GM19438 (cell line): ENCODE results near the gene TBC1D10B.

ENCODE experiments used
- ATAC-seq: cut with Tn5 transposase; IDR thresholded peaks from one replicate; pipeline ENCODE4 v1.9.1; 2021; ENCODE audit warnings: low read depth; ENCODE audit not compliant: unreplicated experiment

TBC1D10B gene

DNA sequence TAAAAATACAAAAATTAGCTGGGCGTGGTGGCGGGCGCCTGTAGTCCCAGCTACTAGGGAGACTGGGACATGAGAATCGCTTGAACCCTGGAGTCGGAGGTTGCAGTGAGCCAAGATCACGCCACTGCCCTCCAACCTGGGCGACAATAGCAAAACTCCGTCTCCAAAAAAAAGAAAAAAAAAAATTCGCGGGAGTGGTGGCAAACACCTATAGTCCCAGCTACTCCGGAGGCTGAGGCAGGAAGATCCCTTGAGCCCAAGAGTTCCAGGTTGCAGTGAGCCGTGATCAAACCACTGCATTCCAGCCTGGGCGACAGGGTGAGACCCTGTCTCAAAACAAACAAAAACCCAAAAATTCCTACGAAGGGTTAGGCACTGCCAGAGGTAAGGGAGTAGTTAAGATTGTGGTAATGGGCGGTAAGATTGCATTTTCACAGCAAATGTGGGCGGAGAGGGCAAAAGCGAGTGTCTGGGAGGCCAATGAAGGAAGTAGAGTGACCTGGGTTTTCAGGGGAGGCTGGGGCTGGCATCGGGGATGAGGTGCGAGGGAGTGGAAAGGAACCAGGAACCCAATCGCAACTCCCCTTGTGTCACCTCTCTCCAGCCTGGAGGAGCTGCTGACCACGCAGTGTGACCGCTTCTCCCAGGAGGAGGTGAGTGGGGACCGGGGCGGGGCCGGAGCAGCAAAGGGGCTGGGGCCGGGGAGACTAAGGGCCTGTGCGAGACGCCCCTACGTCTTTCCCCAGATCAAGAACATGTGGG is 6.9 kb upstream of the TBC1D10B start:
- ATAC-seq = no peak

DNA sequence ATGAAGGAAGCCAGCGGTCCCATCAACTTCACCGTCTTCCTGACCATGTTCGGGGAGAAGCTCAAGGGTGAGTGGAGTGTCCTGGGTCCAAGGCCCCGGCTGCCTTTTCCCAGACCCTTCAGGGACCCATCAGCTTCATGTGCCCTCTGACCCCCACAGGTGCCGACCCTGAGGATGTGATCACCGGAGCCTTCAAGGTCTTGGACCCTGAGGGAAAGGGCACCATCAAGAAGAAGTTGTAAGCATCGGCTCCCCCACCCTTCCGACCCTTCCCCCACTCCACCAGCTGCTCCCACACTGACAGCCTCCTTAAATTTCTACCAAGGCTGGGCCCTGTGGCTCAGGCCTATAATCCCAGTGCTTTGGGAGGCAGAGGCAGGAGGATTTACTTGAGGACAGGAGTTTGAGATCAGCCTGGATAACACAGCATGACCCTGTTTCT is 6.2 kb upstream of the TBC1D10B start:
- no peak for ATAC-seq

DNA sequence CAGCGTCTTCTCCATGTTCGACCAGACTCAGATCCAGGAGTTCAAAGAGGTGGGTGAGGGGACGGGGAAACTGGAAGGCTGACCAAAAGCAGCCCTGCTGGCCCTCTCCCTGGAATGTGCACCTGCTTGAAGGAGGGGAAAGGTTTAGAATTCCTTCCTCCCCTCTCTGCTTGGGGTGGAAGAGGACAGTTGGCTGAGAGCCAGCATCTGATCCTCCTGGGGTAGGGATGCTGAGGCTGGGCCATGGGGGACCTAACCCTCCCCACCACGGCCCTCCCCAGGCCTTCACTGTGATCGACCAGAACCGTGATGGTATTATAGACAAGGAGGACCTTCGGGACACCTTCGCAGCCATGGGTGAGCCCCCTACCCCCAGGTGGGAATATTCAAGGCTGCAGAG is 5.6 kb upstream of the TBC1D10B start:
- ATAC-seq = no peak

DNA sequence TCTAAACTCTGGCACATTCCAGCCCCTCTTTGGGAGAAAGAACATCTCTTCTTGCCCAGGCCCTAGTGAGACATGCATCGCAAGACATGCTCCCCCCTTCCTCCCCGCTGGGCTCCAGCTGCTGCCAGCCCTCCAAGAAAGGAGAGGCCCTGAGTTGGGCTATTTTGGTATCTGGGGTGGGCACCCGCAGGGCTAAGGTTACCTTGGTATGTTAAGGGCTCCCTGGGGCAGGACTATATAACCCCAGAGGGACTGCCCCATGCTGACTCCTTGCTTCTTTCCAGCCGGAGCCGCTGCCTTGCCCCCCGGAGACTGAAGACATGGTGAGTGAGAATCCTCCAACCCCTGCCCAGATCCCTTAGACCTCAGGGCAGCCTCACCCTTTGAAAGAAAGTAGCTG is 4.2 kb upstream of the TBC1D10B start, which contains the start of gene MYL11:
Gene MYL11 (plus strand): TSS at position 265 of the 400 bp plus-strand sequence. CDS start 56 bp downstream, at position 321.
- no peak for ATAC-seq

DNA sequence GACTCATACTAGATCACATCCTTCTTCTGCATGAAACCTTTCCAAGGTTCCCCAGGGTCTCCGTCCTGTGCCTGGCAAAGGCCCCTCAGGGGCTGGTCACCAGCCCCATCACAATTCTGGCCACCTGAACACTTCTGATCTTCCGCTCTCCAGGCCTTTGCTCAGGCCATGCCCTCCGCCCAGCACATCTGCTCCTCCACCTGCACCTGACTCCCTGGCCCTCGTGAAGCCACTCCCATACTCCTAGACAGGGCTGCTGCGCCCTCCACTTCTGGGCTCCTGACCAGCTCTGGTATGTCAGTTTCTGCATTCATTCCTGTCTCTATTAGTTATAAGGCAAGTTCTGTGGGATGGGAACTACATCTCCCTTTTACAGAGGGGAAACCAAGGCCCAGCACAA is 2.4 kb upstream of the TBC1D10B start:
- ATAC-seq = no peak

DNA sequence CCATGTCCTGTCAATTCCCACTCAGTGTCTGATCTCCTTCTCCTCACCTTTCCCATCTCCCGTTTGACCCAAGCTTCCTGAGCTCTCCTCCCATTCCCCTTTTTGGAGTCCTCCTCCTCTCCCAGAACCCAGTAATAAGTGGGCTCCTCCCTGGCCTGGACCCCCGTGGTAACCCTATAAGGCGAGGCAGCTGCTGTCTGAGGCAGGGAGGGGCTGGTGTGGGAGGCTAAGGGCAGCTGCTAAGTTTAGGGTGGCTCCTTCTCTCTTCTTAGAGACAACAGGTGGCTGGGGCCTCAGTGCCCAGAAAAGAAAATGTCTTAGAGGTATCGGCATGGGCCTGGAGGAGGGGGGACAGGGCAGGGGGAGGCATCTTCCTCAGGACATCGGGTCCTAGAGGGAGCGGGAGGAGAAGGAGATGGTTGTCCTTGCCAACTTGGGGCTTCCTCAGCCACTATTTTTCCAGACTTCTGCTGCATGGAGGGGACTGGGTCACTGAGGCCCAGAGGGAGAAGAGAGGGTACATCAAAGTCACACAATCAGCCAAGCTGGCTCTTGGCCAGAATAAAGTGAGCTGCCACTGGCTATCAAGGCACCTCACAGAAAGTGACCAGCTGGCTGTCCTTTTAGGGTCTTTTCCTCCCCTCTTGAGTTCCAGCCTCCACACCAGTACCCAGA is 1.9 kb upstream of the TBC1D10B start:
- ATAC-seq = no peak

DNA sequence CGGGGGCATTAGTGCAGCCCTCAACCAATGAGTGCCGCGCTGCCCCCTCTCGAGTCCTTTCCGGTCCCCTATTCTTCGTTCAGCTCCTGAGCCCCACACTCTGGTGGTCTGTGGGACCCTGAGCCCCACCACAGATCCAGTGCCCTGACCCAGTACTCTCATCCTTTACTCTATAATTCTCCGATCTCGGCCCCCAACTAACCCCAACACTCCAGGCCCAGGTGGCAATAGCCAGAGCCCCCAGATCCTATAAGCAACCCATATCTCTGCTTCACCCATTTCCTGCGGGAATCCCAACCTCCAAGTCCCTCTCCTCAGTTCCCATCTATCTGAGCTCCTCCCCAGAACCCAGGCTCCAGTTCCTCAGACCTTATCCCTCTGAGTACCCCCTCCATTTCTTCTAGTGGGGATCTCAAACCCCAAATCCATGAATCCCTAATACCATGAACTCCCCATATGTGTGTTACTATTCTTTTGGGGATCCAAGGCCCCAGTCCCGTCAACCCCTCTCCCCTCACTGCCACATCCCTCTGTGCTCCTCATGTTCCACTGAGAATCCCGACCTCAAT is 1.0 kb upstream of the TBC1D10B start:
- no peak for ATAC-seq

DNA sequence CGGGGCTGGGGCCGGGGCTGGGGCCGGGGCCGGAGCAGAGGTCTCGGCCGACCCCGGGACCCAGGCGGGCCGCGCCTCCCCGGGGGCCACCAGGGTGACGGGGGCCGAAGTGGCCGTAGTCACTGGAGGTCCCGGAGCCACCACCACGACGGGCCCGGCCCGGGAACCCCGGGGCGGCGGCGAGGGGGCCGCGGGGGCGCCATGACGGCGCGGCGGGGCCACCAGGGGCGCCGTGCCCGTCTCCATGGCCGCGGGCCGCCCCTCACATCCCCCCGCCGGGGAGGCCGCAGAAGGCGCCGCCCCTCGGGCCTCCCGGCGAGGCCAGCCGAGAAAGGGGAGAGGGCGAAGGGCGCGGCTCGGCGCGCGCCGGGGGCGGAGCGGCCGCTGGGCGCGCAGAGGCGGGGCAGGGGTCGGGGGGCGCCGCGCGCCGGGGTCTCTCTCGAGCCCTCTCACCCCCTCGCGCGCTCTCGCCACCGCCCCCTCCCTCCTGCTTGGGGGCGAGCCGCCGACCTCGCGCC is 297 bp downstream of the TBC1D10B start:
- peak; percentile 1 for ATAC-seq

DNA sequence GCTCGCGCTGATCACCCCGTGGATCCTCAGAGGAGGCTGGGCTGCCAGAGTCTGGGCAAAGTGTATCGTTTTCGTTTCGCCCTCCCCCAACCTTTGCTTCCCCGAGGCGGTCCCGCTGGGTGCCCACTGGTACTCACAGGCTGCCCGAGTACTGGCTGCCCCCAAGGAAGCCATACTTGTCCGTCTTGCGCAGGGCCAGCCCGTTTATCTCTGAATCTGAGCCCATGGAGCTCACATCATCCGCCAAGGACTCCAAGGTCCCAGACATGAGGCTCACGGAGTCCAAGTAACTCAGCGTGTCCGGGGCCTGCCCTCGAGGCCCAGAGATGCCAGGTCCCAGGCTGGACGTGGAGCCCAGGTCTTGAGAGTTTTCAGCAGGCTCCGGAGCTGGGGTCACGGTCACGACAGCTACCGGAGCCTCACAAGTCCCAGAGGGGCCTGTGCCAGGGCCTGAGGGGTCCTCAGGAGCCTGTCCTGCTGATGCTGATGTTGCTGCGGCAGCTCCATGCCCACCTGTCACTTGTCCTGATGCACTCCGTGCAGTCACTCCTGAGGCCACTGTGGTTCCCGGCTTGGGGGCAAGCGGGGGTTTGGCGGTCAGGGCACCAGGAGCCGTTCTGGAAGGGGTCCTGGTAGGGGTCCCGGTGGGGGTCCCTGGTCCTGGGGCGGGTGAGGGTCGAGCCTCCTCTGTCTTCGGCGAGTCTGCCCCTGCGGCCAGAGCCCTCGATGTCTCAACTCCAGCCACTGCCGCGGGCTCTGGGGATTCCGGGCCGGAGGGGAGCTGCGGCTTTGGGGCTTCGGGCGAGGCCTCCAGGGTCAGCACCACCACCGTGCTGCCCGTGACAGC is 980 bp downstream of the TBC1D10B start:
- ATAC-seq = no peak

DNA sequence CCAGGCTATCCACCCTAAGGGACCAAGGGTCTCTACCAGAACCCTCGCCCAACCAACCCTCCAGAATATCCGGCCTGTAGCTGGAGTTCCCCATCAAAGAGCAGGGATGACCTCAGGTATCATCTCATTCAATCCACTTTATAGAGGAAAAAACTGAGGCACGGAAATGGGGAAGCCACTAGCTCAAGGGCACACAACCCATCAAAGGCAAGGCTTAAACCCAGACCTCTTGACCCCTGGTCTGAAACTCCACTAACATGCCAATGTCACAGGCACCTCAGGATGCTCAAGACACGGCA is 1.6 kb downstream of the TBC1D10B start:
- ATAC-seq = no peak

DNA sequence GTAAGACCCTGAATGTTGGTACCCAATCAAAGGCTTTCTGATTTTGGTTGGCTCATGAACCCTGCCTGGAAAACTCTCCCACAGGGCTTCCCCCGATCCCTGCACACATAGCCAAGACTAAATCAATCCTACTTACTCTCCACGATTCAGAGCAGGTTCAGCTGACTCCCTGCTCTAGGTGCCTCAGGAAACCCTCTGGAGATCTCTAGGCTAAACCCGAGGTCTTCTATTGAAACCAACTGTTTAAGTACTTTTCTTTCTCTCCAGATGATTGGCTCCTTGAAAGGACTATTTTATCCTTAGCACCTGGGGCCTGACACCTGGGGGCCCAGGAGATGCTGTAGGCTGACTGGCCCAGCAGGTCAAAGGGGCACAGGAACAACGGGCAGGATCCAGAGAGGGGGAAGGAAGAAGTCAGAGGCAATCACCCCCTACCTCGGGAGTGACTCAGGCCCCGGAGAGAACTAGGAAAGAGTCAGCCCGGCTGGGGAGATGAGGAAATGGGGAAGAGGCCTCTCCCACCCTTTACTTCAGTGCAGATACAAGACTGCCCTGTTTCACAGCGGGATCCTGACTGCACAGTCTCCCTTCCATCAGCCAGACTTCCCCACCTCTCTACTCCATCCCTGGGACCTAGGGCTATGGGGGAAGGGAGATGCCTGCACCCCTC is 2.0 kb downstream of the TBC1D10B start:
- no peak for ATAC-seq

DNA sequence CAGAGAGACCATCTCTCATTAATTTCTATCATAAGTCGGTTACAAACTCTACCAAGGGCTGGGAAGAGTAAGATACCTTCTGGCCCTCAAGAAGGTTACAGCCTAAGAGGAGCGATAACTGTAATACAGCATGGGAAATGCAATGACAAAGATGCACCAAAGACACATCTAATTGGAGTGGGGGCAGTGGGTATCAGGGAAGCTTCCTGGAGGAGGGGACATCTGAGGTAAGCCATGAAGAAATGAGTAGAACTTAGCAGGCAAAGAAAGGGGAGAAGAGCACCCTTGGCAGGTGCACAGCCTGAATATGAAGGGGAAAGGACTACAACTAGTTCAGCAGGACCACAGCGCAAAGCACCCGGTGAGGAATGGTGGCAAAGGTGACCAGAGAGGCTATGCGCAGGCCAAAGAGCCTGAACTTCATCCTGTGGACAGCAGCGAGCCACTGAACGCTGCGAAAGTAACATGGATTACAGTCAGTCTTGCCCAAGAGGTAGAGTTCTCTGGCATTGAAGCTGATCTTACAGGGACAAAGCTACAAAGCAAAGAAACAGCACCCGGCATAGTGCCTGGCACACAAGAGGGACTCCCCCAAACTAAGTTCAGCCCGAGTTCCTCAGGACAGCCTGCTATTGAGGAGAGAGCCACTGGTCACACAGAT is 2.8 kb downstream of the TBC1D10B start:
- no peak for ATAC-seq

DNA sequence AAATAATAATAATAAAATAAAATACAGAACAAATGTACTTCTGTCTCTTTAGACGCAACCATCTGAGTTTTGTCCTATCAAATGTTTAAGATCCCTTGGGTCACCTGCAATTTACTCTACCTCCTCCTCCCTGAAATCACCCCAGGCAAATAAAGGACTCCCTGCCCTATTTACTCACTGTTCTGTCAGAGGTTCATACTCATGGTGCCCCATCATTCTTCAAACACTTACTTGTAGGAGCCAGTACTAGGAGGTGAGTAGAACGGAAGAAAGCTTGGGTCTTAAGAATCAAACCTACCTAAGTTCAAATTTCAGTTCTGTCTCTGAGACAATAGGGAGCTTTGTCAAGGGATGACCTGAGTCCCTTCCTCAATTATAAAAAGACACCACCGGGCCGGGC is 3.8 kb downstream of the TBC1D10B start:
- ATAC-seq = no peak

DNA sequence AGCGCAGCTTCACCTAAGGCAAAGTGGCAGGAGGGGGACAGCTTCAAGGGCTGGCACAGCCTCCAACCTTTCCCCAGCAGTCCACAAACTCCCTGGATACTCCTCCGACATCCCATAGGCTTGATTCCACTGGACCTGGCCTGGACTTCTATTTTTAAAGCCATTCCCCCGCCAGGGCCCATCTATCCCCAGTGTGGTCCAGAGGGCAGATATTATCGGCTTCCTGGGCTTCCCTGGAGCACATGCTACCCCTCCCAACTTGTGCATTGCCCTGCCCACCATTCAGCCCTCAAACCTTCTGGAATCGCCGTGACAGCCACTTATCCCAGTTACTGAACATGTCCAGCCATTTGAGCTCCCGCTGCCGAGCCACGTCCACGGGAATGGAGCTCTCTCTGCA is 5.1 kb downstream of the TBC1D10B start:
- ATAC-seq = no peak

DNA sequence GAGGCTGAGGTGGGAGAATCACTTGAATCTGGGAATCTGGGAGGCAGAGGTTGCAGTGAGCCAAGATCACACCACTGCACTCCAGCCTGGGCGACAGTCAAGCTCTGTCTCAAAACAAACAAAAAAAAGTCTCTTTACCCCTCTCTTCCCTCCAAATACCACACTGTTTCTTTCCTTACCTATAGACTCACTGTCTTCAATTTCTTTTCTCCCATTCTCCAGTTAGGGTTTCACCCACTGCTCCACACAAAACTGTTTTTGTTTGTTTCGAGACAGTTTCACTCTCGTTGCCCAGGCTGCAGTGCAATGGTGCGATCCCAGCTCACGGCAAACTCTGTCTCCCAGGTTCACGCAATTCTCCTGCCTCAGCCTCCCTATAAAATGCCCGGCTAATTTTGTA is 9.1 kb downstream of the TBC1D10B start:
- no peak for ATAC-seq

DNA sequence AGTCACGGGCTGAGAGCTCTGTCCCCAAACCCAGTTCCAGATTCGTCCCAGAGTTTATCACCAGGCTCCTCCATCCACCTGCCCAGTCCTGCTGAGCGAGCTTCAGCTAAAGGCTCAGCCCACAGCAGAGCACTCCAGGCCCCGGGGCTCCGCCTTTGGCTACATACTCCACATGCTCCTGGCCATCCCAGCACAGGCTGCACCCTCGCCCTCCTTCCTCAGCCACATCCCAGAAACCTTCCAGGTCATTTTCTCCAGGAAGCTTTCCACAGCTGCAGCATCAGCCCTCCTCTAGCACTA is 10.5 kb downstream of the TBC1D10B start:
- ATAC-seq = no peak

DNA sequence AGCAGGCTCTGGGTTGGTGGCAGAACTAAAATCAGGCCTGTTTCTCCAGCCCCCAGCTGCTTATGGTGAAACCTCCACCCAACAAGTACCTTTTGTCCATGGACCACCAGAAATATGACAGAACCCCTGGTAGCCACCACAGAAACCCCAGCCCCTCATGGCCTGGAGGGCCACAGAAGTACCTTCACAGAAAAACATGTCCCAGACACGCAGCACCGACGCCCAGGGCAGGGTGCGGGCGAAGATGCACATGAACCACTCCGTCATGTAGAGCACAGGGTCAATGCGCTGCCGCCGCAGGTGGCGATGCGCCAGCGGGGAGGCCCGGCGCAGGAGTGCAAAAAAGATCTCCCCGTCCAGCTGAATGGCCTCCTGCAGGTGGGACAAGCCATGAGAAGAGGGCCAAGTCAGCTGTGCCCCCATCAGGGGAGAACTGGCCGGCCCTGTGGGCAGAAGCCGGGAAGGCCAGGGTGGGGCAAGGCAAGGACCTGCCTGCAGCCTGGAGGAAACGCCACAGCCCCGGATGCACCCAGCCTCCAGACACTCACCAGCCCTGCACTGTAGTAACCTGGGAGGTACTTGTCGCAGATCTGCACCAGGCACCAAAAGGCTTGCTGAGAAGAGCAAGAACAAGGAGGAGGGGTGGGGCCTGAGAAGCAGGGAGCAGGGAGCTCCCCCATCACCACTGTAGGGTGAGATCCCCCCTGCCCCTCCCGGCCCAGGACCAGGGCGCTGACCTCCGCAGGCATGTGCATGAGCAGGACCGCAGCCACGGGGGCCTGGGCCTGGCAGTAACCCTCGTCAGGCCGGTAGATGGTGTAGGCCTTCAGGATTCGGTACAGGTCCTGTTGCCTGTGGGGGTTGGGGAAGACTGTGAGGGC is 11.1 kb downstream of the TBC1D10B start:
- no peak for ATAC-seq

DNA sequence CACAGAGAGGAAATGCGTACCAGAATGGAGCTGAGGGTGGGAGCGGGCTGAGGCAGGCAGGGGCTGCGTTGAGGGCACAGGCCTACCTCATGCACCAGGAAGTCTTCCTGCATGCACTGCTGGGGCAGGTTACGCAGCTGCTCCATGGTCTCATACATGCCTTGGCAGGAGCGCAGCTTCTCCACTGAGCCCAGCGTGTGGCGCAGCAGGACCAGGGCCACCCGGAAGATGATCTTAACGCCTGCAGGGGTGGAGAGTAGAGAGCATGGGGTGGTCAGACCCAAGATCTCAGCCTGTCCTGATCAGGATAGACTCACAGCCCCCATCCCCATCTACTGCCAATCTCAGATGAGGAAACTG is 11.7 kb downstream of the TBC1D10B start:
- no peak for ATAC-seq
